NCI-H526 treated with DMSO at 0.1 percent for 48 hours (cell line): ENCODE results near the gene TLNRD1.
"Not testable (repeated sequence)": the region's sequence is repeated elsewhere in the genome, so short reads cannot be mapped to it uniquely, and the experiment has no call there.

Source experiments
- DNase-seq: peaks from one replicate; lab custom pipeline; 2025; lab: John Stamatoyannopoulos, UW

Gene TLNRD1

GRCh38 chr15:81000624-81001151 lies at the start of gene TLNRD1:
Gene TLNRD1, plus strand, starts transcription at chr15:81000923. Its CDS starts 1,349 bp downstream, at chr15:81002272.
- peak; percentile 72 for DNase-seq

- no peak for DNase-seq
These were observed 48.8 kb upstream of the TLNRD1 start for GRCh38 chr15:80951941-80952340.

GRCh38 chr15:80953001-80953952 lies 47.4 kb upstream of the TLNRD1 start:
- no peak for DNase-seq

DNA sequence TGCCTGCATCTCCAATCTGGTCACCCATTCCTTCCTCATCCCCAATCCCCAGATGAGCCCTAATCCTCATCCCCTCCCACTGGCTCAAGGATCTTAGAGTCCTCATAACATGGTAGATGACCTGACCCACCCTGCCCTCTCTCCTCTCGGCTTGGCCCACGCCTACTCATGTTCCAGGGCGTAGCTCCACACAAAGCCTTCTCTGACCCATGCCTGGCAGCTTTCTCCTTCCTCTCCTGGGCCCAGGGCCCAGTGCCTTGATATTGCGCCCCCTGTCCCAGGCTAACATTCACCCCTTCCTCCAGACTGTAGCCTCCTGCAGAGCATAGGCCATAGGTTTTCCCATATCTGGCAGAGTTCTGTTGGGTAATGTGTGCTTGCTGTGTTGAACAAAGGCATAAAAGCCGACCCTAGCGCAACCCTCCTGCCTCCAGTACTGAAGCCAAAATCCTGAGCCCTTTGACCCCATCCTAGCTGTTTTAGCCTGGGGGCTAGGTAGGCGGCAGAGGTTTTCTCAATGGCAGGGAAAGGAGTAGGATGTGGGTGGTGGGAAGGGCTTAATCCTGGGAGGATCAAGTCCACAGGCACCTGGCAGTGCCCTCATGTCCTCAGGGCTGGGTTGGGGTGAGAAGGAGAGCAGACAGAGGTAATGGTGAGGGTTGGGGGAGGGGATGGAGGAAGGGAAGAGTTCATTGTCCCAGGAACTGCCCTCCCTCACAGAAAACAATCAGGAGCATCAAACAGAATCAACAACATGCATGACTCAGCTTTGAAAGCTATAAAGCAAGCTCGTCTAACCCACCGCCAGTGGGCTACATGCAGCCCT lies 46.6 kb upstream of the TLNRD1 start:
- no peak for DNase-seq

- DNase-seq: not testable (repeated sequence)
These were observed 44.9 kb upstream of the TLNRD1 start for GRCh38 chr15:80955571-80956452.

GRCh38 chr15:80957556-80957955 lies 43.2 kb upstream of the TLNRD1 start:
- DNase-seq: no peak

DNA sequence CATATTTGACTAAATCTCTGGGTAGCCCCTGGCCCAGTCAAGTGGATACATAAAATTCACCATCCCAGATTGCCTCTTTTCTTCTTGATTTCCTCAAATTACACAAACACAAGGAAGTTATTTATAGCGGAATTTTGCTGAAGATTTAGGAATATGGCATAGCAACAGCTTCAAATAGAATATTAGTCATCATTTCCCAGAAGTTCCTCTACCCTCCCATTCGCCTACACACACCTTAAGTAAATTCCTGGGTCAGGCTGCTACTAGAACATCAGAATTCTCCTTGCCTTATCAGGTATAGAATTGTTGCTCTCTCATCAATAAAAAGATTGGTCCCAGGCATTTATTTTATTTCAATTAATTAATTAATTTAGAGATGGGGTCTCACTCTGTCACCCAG lies 42.7 kb upstream of the TLNRD1 start:
- DNase-seq: no peak

DNA sequence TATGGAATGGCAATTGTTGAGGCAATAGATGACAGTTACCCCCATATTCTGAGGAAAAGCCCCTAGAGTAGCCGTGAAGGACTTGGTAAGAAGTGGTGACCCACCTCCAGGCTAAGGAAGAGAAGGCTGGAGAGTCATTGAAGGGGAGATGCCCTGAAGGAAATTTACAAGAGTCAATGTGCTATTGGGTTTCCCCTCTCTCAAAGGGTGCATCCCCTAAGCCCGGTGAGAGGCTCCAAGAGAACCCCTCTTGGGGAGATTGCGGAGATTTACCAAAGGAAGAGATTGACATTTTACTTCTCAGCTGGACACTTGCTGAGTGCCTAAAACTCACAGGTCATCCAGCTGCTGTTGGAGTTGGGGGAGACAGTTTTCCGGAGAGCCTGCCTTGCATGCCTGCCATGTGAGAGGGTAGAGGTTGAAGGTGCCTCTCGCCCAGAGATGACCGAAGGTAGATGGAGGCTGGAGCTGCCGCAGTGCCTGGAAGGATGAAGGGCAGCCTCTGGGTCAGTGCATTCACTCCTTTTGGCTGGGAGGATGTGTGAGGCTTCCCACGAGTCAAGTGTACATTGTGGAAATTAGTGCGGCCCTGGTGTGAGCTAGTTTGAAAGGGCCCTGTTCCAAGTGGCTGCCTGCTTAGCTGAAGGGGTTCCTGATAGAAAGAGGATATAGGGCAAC lies 41.8 kb upstream of the TLNRD1 start:
- no peak for DNase-seq

DNA sequence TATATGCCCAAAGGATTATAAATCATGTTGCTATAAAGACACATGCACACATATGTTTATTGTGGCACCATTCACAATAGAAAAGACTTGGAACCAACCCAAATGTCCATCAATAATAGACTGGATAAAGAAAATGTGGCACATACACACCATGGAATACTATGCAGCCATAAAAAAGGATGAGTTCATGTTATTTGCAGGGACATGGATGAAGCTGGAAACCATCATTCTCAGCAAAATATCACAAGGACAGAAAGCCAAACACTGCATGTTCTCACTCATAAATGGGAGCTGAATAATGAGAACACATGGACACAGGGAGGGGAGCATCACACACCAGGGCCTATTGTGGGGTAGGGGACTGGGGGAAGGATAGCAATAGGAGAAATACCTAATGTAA lies 35.3 kb upstream of the TLNRD1 start:
- DNase-seq: not testable (repeated sequence)

DNA sequence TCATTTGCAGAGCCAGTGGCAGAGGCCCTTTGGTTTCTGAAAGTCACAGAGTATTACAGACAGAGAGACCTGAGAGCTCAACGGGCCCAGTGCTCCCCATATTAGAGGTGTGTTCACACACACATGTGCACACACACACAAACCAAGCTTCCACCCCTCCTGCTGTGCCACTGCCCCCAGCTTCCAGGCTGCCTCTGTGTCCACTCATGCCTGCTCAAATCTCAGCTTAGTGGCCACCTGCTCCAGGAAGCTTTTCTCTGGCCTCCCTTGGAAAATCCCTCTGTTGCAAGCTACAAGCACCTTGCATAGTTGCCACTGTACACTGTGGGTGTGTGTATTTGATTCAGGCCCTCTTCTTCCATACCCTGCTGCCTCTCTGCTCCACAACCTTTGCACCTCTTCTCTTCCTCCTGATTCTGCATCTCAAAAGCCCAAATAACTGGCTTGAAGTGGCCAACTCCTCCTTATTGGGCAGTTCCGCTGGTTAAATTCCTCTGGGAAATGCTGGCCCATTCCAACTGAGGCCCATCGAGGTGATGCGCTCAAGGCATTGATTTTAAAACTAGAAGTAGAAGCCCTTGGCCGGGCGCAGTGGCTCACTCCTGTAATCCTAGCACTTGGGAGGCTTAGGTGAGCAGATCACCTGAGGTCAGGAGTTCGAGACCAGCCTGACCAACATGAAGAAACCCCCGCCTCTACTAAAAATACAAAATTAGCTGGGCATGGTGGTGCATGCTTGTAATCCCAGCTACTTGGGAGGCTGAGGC lies 34.1 kb upstream of the TLNRD1 start:
- DNase-seq: no peak

GRCh38 chr15:80967451-80967850 lies 33.3 kb upstream of the TLNRD1 start:
- no peak for DNase-seq

DNA sequence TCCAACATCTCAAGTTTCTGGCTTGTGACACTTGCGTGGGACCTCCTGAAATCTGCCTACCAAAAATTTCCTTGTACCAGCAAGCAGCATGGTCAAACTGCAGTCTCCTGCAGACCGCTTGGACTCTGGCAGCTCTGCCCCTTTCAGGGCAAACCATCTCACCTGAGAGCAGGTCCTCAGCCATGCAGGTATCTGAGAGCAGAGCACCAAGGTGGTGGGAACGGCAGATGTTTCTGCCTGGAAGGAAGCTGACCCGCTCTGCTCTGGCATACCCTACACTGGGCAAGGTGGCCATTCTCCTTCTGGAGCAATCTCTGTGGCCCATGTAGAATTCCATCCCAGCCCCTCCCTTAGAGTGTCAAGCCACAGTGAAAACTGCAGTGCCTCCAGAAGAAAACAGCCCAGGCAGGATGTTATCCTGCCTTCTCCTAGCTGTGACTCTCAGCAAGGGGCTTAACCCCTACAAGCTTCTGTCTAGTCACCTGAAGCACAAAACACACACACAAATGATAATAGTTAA lies 32.7 kb upstream of the TLNRD1 start:
- no peak for DNase-seq

DNA sequence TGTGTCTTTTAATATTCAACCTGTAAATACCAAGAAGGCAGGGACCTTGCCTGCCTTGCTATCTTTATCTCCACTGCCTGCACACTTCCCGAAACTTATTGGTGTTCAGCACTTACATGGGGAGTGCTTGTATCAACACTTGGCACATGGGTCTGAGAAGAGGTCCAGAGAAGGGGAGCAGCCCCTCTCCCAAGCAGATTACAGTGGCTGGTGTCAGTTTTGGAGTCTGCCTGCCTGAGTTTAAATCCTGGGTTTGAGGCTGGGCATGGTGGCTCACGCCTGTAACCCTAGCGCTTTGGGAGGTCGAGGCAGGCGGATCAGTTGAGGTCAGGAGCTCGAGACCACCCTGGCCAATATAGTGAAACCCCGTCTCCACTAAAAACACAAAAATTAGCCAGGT lies 31.4 kb upstream of the TLNRD1 start:
- no peak for DNase-seq

DNA sequence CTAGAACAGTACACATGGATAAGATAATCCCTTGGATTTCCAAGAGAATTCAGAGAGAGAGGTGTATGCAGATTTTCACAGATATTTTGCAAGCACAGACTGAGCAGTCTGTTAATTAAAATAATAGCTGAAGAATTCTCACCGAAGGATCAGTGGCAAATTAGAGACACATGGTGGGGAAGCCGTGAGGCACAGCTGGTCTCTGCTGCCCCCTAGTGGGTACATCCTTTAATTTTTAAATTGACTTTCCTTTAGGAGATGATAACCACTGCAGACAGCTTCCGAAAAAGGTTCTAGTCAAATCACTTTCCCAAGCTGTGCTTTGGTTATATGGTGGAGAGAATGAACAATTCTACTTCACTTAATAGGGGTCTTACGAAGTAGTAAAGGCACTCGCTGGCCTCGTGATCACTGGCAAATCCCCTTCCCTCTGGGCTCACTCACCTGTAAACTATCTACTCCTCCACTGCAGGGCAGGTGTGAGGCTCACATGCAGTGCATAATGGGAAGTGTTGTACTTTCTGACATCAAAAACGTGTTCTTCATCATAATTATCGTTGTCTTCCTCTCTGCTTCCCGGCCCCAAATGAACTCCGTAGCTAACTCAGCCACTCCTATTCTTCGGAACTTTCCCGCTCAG lies 30.6 kb upstream of the TLNRD1 start:
- DNase-seq: peak; percentile 45

DNA sequence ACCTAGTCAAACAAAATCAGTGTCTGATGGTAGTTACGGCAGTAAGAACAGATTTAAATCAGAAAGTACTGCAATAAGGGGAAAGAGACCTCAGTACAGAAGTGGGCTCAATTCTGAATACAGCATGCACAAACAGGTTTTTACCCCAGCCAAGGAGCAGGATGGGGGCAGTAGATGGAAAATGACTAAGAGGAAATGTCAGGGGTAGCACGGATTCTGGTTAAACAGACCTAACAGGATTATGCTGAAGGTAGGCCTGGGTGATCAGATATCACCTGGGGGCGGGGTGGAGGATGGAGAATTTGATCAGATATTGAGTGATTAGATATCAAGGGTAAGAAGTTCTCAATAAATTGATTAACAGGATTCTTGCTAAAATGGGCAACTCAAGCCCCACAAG lies 30.1 kb upstream of the TLNRD1 start:
- DNase-seq: no peak

GRCh38 chr15:80971143-80971542 lies 29.6 kb upstream of the TLNRD1 start:
- no peak for DNase-seq

DNA sequence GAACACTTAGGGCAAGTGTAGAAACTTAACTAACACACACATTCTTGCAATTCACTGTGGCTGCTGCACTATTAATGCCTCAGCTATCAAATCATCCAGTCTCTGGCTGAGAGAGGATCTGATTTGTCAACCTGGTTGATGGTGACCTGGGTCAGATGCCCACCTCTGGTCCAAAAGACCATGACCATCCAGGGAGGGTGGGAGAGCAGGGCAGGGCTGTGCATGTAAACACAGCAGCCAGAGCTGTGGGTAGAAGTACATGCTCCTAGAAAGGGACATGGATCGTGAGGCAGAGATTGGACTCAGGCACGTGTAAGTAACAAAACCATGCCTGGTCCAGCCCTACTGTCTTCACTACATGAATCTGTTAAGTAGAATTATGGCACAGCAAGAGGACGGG lies 28.4 kb upstream of the TLNRD1 start:
- no peak for DNase-seq

DNA sequence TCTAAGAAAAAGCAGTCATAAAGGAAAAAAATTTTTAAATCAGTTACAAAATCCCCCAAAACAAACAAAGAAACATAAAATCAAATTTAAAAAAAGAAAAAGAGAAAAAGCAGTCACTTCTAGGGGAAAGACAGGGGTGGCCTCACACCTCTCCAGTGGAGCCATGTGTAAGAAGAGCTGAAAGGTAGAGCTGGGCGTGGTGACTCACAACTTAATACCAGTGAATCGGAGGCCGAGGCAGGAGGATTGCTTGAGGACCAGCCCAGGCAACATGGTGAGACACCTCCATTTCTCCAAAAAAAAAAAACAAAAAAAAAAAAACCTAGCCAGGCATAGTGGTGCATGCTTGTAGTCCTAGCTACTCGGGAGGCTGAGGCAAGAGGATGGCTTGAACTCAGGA lies 25.8 kb upstream of the TLNRD1 start:
- DNase-seq: no peak

DNA sequence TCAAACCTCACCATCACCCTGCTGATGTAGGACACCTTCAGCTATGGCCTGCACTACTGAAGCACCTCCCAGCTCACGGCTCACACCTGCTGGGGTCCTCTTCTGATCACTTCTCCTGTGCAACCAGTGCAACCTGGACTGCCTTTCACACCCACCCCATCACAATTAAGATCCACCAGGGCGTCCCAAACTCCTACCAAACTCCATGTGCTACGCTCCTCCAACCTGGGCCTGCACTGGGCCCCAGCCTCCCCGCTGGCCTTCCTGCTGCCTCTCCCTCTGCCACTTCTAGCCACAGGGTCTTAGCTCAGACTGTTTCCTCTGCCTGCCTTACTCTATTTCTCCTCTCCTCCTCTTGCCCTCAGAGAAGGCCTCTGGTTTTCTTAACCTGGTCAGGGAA lies 23.9 kb upstream of the TLNRD1 start:
- no peak for DNase-seq

- peak; percentile 60 for DNase-seq
These were observed 23.1 kb upstream of the TLNRD1 start for GRCh38 chr15:80977627-80978036.
